GM12892 (cell line): ENCODE data around the gene NOVA2.

Experiments used
- DNase-seq: peaks from one replicate; pipeline ENCODE4 v3.0.0; 2011; ENCODE audit not compliant: insufficient read length
- FAIRE-seq: peaks from 2 replicates; lab custom pipeline; 2011; peaks lifted over from hg19 to GRCh38; lab: Jason Lieb, UNC
- POLR2A ChIP-seq: IDR thresholded peaks from 2 replicates; pipeline ENCODE4 v1.6.1; 2011; ENCODE audit warnings: low read depth, low read length, control low read depth
- POLR2AphosphoS5 ChIP-seq: IDR thresholded peaks from 2 replicates; pipeline ENCODE4 v1.6.1; 2011; ENCODE audit warnings: low read depth, low read length, control low read depth
- TAF1 ChIP-seq: IDR thresholded peaks from 2 replicates; pipeline ENCODE4 v1.6.1; 2011; ENCODE audit warnings: low read depth, mild to moderate bottlenecking, control low read depth, low read length, borderline replicate concordance

NOVA2 gene

GRCh38 chr19:45972947-45973540, 621 bp downstream of the NOVA2 start:
- FAIRE-seq: no peak
- TF ChIP-seq POLR2A (no peak), POLR2AphosphoS5 (no peak), TAF1 (no peak)
- no peak for DNase-seq

GRCh38 chr19:45972081-45972946, 1.4 kb downstream of the NOVA2 start:
- TF ChIP-seq POLR2A: no peak
- no peak for TF ChIP-seq POLR2AphosphoS5
- TF ChIP-seq TAF1: no peak
- FAIRE-seq (peak; percentile 64), DNase-seq (no peak)

DNA sequence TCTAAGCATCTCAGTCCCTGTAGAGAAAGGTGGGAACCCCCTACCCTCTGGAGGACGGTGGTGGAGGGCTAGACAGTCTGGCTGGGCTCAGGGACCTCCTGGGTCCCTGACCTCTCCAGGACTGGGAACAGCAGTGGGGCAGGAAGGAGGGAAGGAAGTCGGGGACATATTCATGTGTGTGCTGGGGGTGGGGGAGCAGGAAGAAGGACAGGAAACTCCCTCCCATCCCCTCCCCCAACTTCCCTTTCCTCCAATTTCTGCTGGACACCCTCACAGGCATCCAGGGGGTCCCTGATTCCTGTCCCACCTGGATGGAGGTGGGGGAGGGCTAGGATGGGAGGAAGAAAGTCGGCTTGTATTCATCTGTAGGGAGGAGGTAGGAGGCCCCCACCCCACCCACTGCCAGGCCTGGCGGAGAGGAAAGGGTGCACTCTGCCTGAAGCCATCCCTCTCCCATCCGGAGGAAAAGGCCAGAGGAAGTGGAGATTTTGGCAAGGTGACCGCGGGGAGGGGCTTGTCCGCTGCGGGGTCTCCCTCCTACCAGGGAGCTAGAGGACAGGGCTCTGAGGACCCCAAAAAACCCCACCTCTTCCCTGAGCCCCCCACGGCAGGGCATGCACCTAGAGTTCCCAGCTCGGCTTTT, 2.3 kb downstream of the NOVA2 start:
- FAIRE-seq (no peak), DNase-seq (no peak)
- TF ChIP-seq TAF1 (no peak), POLR2A (no peak), POLR2AphosphoS5 (no peak)

DNA sequence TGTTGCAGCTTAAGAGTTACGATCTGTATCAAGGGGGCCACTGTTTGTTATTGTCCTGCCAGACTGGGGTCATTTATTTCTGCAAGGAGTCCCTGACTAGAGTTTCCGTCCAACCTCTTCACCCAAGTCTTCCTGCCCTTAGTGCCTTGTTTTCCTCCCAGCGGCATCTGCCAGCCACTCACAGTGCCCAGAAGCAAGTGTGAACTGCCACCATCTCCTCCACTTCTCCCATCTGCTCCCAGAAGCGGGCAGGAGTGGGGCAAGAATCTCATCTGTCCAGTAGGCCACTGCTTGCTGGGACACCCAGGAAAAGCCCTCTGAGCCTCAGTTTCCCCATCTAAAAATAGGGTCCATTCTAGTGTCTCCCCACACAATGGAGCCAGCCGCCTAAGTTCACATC, 4.0 kb downstream of the NOVA2 start:
- DNase-seq (no peak), FAIRE-seq (no peak)
- TF ChIP-seq TAF1: no peak
- TF ChIP-seq POLR2AphosphoS5: no peak
- TF ChIP-seq POLR2A: no peak

- no peak for TF ChIP-seq POLR2AphosphoS5
- TF ChIP-seq POLR2A: no peak
- TF ChIP-seq TAF1: no peak
- no peak for FAIRE-seq
- no peak for DNase-seq
Measured at GRCh38 chr19:45968626-45969025, 5.0 kb downstream of the NOVA2 start.

- no peak for DNase-seq
- FAIRE-seq: no peak
- TF ChIP-seq POLR2A: no peak
- TF ChIP-seq POLR2AphosphoS5: no peak
- TF ChIP-seq TAF1: no peak
Measured at GRCh38 chr19:45967246-45967645, 6.4 kb downstream of the NOVA2 start.

DNA sequence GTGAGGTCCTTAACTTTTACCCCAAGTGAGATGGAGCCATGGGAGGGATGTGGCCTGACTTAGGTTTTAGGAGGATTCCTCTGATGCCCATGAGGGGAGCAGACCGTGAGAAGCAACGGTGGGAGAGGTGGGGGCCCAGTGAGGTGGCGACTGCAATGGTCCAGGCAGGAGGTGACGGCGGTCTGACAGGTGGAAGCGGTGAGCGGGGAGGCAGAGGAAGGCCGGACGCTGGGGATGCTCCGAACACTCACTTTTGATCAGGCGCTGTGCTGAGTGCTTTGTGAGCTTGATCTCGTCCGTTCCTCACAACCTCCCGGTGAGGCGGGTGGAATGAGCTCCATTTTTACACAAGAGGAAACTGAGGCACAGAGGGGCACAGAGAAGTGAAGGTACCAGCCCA, 11.6 kb downstream of the NOVA2 start:
- FAIRE-seq (no peak), DNase-seq (no peak)
- TF ChIP-seq TAF1: no peak
- no peak for TF ChIP-seq POLR2AphosphoS5
- TF ChIP-seq POLR2A: no peak

GRCh38 chr19:45960595-45961235, 12.9 kb downstream of the NOVA2 start:
- DNase-seq: no peak
- TF ChIP-seq POLR2A (no peak), TAF1 (no peak), POLR2AphosphoS5 (no peak)
- FAIRE-seq: no peak

DNA sequence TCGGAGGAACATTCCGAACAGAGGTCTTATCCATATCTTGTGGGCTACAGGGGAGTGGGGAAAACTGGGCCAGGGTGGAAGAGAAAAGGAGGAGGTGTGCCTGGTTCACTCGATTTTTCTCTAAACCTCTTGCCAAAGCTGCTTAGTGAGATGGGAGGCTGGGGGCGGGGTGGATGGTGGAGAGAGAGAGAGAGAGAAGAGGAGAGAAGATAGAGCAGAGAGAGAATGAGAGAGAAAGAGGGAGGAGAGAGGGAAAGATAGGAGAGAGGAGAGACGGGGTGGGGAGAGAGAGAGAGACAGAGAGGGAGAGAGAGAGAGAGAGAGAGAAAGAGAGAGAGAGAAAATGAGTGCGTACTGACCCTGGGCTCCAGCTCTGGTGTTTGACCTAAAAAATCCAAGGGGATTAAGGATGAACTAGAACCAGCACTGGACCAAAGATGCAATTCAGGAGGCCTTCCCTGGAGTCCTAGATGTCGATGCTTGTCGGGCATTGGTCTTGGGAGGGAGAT, 14.1 kb downstream of the NOVA2 start:
- TF ChIP-seq POLR2A (no peak), TAF1 (no peak), POLR2AphosphoS5 (no peak)
- DNase-seq (no peak), FAIRE-seq (no peak)

DNA sequence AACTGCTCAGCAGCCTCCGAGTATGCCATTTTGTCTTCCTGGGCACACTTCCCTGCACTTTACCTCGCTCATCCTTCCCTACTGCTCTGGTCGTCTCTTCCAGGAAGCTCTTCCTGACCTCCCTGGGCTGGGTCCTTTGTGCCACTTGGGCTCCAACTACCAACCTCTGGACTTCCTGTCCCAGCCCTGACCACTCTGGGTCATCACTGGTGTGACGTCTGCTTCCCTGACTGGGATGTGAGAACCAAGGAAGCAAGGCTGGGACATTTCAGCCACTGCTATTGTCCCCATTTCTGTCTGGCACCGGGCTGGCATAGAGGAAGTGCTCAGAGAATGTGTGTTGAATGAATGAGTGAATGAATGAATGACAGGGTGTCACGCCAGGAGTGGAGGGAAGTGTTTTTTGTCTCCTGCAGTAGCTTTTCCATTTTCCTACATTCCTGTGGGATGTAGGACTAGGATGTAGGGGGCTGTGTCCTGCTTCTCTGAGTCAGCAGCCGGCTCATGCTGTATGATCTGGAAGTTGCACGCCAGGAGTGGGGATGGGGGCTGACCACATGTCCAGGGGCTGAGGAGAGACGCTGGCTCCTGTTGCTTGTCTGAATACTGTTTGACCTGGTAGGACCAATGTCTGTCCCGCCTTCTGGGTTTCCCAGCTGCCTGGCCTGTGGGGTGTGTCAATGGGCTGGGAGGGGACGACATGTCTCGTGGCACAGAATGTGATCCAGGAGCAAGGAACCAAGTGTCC, 14.7 kb downstream of the NOVA2 start:
- FAIRE-seq: no peak

DNA sequence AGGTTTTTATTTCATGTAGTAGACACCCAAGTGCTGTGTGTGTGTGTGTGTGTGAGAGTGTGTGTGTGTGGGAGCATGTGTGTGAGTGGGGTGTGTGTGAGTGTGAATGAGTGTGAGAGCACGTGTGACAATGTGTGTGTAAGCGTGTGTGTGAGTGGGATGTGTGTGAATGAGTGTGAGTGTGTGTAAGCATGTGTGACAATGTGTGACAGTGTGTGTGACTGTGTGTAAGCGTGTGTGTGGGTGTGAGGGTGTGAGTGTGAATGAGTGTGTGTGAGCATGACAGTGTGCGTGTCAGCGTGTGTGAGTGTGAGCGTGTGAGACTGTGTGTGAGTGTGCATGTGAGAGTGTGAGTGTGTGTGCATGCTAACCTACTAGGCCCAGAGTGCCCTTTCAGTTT, 15.3 kb downstream of the NOVA2 start:
- TF ChIP-seq POLR2AphosphoS5 (no peak), TAF1 (no peak), POLR2A (no peak)
- no peak for DNase-seq
- FAIRE-seq: no peak

More for the DNA sequence above, 14.7 kb downstream of the NOVA2 start:
- no peak for DNase-seq
- no peak for TF ChIP-seq POLR2AphosphoS5
- TF ChIP-seq POLR2A: no peak
- no peak for TF ChIP-seq TAF1
